OCI-M1 (cell line): ENCODE measurements around the gene NHLRC1.
A peak's percentile ranks its signal among the peaks of the same experiment; 100 is the strongest.
"Not testable (repeated sequence)": the region's sequence is repeated elsewhere in the genome, so short reads cannot be mapped to it uniquely, and the experiment has no call there.

Experiments used
- DNase-seq: peaks from one replicate; lab custom pipeline; 2025; lab: John Stamatoyannopoulos, UW

Gene NHLRC1

GRCh38 chr6:18122128-18123093, at the start of gene NHLRC1:
Gene NHLRC1 (minus strand): TSS chr6:18122677. CDS start chr6:18122606, 71 bp downstream.
- DNase-seq = peak; percentile 96

- no peak for DNase-seq
Observed at GRCh38 chr6:18171871-18172270, 49.4 kb upstream of the NHLRC1 start.

- DNase-seq = no peak
Observed at GRCh38 chr6:18168264-18168663, 45.8 kb upstream of the NHLRC1 start.

- no peak for DNase-seq
Observed at GRCh38 chr6:18166312-18167036, 44.0 kb upstream of the NHLRC1 start.

GRCh38 chr6:18165751-18166150, 43.3 kb upstream of the NHLRC1 start:
- DNase-seq = no peak

- no peak for DNase-seq
Observed at GRCh38 chr6:18162401-18162800, 39.9 kb upstream of the NHLRC1 start.

GRCh38 chr6:18161431-18161830, 39.0 kb upstream of the NHLRC1 start:
- no peak for DNase-seq

- no peak for DNase-seq
Observed at GRCh38 chr6:18160911-18161310, 38.4 kb upstream of the NHLRC1 start.

GRCh38 chr6:18155864-18156421, 33.5 kb upstream of the NHLRC1 start:
- DNase-seq = peak; percentile 72

- DNase-seq = peak; percentile 99
Observed at GRCh38 chr6:18155150-18155863, 32.8 kb upstream of the NHLRC1 start, which contains the start of gene KDM1B. Gene KDM1B (plus strand): TSS chr6:18155422. CDS start chr6:18159896, 4,474 bp downstream.

- peak; percentile 99 for DNase-seq
Observed at GRCh38 chr6:18154507-18155149, 32.2 kb upstream of the NHLRC1 start, which contains the start of gene TPMT. Gene TPMT (minus strand): TSS chr6:18155077. CDS start chr6:18149127, 5,950 bp downstream.

GRCh38 chr6:18153311-18153703, 30.8 kb upstream of the NHLRC1 start:
- no peak for DNase-seq

- no peak for DNase-seq
Observed at GRCh38 chr6:18151801-18152200, 29.3 kb upstream of the NHLRC1 start.

- not testable (repeated sequence) for DNase-seq
Observed at GRCh38 chr6:18151391-18151790, 28.9 kb upstream of the NHLRC1 start.

- DNase-seq = peak; percentile 44
Observed at GRCh38 chr6:18148304-18149025, 26.0 kb upstream of the NHLRC1 start.

GRCh38 chr6:18147616-18148015, 25.1 kb upstream of the NHLRC1 start:
- DNase-seq = no peak

- no peak for DNase-seq
Observed at GRCh38 chr6:18147160-18147559, 24.7 kb upstream of the NHLRC1 start.

GRCh38 chr6:18142591-18142861, 20.0 kb upstream of the NHLRC1 start:
- no peak for DNase-seq

GRCh38 chr6:18141805-18142590, 19.5 kb upstream of the NHLRC1 start:
- DNase-seq = no peak
